Lower lobe of right lung (tissue), 2 donors: ENCODE measurements around the gene PDZD7. TPM values are rescaled to one million over a fixed set of nuclear protein-coding genes. Genes with fewer than 3 reads are reported as not detected.

Source experiments
- ATAC-seq, 2 donors: fragments of 200-7000 bp; cut with Tn5 transposase; one replicate each; pipeline ENCODE4 v1.9.1; 2020 to 2022; ENCODE audit warnings: mild to moderate bottlenecking in 2 of 2, moderate library complexity in 2 of 2
- DNase-seq: peaks from one replicate; pipeline ENCODE4 v3.0.0-alpha.2; 2020
- H3K27ac ChIP-seq: fragments of 200-600 bp; one replicate; pipeline ENCODE4 v1.8.0; 2022
- H3K27me3 ChIP-seq: fragments of 200-600 bp; one replicate; pipeline ENCODE4 v1.8.0; 2022; ENCODE audit warnings: low read depth
- H3K36me3 ChIP-seq: fragments of 200-600 bp; one replicate; pipeline ENCODE4 v1.8.0; 2022; ENCODE audit warnings: mild to moderate bottlenecking
- H3K4me1 ChIP-seq: fragments of 200-600 bp; one replicate; pipeline ENCODE4 v1.8.0; 2022
- H3K4me3 ChIP-seq: fragments of 200-600 bp; one replicate; pipeline ENCODE4 v1.8.0; 2022; ENCODE audit warnings: mild to moderate bottlenecking
- H3K9me3 ChIP-seq: fragments of 200-600 bp; one replicate; pipeline ENCODE4 v1.8.0; 2022
- intact Hi-C: fragments of 100-400 bp; cut with DNase I; formaldehyde crosslinking; loops from one replicate; pipeline ENCODE4 v1.11.0; 2022
- total RNA-seq: library from RNA; stranded (reverse); fragmentation: NEBNext Ultra II Directional; extraction: Animal tissue kit (Norgen Biotek cat#: 25700); gene quantifications from one replicate; pipeline ENCODE4 v1.2.1, GENCODE V29; 2021
- TF ChIP-seq, protein P1 (sequence below): fragments of 200-600 bp; IDR thresholded peaks from one replicate; pipeline ENCODE4 v1.8.0; 2022; ENCODE audit warnings: antibody characterized with exemption, mild to moderate bottlenecking
- donor health status: DM: no; HTN: yes; CAD: no; lungs with severe emphysema.

The PDZD7 gene
- total RNA-seq, 1 donor from 2014 or later: 1.6 TPM

DNA sequence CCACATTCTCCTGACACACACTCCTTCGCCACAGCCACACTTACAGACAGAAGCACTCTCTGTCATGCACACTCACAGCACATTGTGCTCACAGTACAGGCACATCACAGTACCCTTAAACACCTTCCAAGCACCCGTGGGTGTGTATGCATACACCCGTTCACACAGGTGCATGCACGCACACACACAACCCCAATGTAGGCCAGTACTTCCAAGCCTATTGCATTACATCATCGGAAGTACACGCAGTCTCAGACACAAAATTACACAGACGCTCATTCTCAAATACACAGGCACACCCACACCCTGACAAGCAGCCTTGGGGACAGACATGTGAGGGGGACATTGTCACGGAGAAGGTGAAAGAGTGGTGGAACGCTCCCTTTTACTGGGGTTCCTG lies 42.0 kb upstream of the PDZD7 start:
- no peaks in the 10 kb centered on the region for H3K36me3 ChIP-seq
- no peaks in the 10 kb centered on the region for H3K9me3 ChIP-seq
- no peak for ATAC-seq
- no peak overlapping the region for H3K4me3 ChIP-seq
- TF ChIP-seq, protein P1, sequence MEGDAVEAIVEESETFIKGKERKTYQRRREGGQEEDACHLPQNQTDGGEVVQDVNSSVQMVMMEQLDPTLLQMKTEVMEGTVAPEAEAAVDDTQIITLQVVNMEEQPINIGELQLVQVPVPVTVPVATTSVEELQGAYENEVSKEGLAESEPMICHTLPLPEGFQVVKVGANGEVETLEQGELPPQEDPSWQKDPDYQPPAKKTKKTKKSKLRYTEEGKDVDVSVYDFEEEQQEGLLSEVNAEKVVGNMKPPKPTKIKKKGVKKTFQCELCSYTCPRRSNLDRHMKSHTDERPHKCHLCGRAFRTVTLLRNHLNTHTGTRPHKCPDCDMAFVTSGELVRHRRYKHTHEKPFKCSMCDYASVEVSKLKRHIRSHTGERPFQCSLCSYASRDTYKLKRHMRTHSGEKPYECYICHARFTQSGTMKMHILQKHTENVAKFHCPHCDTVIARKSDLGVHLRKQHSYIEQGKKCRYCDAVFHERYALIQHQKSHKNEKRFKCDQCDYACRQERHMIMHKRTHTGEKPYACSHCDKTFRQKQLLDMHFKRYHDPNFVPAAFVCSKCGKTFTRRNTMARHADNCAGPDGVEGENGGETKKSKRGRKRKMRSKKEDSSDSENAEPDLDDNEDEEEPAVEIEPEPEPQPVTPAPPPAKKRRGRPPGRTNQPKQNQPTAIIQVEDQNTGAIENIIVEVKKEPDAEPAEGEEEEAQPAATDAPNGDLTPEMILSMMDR: no peak
- DNase-seq: no peak
- H3K27me3 ChIP-seq: peaks cover 51% of the 10 kb centered on the region
- H3K27ac ChIP-seq: no peak overlapping the region
- intact Hi-C loops: no loop called here
- peaks cover 15% of the 10 kb centered on the region for H3K4me1 ChIP-seq

DNA sequence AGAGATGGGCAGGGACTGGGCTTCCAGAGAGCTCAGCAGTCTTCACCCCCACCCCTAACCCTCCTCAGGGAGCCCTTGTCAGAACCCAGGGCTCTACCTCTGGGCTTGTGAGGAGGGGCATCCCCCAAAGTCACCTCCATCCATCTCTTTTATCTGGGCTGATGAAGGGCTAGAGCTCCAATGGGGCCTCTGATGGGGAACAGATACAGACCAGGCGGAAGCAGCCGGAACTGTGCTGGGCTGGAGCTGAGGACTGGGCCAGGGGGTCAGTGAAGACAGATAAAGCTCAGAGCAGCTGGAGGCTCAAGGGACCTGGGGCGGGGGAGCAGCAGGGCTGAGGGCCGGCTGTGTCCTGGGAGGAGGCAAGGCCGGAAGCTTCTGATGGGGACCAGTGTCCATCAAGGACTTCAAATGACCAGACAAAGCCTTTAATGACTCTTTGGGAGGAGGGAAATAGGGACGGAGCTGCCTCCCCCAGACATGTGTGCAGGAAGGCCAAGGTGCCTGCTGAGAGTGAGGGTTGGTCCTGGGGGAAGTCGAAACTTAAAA lies 41.0 kb upstream of the PDZD7 start:
- DNase-seq (no peak), ATAC-seq (no peak)
- Histone ChIP-seq H3K4me1 (peaks cover 25% of the 10 kb centered on the region), H3K4me3 (no peak overlapping the region), H3K27ac (peak overlapping the region; percentile 38), H3K9me3 (no peaks in the 10 kb centered on the region), H3K36me3 (no peaks in the 10 kb centered on the region), H3K27me3 (peaks cover 55% of the 10 kb centered on the region)
- intact Hi-C loops: no loop called here
- TF ChIP-seq, protein P1: no peak

DNA sequence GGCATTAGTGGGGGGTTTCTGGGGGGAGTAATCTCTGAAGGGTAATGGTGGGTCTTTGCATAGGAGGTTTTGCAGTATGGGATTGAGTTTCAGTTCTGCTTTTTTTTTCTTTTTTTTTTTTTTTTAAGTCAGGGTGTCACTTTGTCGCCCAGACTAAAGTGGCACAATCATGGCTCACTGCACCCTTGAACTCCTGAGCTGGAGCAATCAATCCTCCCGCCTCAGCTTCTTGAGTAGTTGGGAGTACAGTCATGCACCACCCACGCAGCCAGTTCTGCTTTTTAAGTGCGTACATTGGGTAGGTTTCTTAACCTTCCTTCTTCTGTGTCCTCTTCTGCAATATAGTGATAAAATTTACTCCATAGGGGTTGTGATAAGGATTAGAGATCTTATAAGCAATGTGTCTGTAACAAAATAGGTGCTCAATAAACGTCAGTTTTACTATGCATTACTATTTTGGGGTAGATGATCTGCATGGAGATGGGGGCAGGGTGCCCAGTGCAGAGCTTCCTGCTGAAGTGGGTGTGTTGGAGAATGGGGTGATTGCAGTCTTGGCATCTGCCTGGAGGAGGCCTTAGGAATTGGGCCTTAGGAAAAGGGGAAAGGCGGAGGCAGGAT lies 40.4 kb upstream of the PDZD7 start:
- H3K9me3 ChIP-seq: no peaks in the 10 kb centered on the region
- peaks cover 30% of the 10 kb centered on the region for H3K4me1 ChIP-seq
- intact Hi-C loops: no loop called here
- peak; percentile 32 to 66 for ATAC-seq
- peak; percentile 90 for DNase-seq
- no peaks in the 10 kb centered on the region for H3K36me3 ChIP-seq
- H3K4me3 ChIP-seq: no peak overlapping the region
- H3K27me3 ChIP-seq: peaks cover 52% of the 10 kb centered on the region
- H3K27ac ChIP-seq: peak overlapping the region; percentile 58
- TF ChIP-seq, protein P1: no peak

DNA sequence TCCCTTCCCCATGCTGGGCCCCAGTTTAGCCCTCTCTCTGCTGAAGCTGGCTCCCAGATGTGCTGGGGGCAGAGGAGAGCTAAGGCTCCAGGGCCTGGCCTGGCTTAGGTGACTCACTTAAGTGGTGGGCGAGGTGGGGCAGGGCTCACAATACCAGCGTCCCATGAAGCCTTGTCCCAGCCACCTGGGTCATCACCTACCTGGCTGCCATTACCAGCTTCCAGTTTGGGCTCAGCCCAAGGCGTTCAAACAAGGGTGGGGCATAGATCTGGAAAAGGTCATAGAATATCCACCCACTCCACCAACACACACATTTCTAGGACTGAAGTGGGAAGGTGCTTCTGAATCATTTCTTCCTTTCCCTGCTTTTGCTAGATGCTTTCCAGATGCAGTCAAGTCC lies 39.2 kb upstream of the PDZD7 start:
- DNase-seq: no peak
- H3K27me3 ChIP-seq: peaks cover 39% of the 10 kb centered on the region
- ATAC-seq: no peak

DNA sequence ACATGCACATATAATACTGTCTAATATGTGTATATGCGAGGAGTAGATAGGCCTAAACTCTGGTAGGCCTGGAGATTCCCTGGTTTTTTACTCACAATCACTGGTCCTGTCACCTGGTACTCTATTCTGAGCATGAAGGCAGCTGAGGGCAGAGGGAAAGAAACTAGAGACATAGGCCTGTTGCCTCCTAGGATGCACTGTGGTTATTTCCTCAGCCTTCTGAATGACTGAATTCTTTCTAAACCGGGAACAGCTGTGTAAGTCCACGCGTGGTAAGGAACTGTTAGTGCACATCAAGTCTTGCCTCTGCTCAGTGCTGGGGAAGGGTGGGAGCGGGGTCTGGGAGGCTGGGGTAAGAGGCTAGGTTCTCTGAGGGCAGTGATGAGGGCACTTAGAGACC lies 38.5 kb upstream of the PDZD7 start:
- DNase-seq: no peak
- Histone ChIP-seq H3K4me3 (no peak overlapping the region), H3K9me3 (no peaks in the 10 kb centered on the region), H3K27ac (no peak overlapping the region), H3K36me3 (no peaks in the 10 kb centered on the region), H3K27me3 (peaks cover 34% of the 10 kb centered on the region), H3K4me1 (peaks cover 43% of the 10 kb centered on the region)
- no peak for ATAC-seq
- TF ChIP-seq, protein P1: no peak
- intact Hi-C loops: no loop called here

More for the DNA sequence above, 39.2 kb upstream of the PDZD7 start:
- Histone ChIP-seq H3K9me3 (no peaks in the 10 kb centered on the region), H3K4me3 (no peak overlapping the region), H3K36me3 (no peaks in the 10 kb centered on the region), H3K4me1 (peaks cover 43% of the 10 kb centered on the region), H3K27ac (no peak overlapping the region)
- intact Hi-C loops: no loop called here
- TF ChIP-seq, protein P1: no peak
